Upper lobe of left lung (tissue), 4 donors: Measurements from ENCODE around the gene BPGM.

Experiments used
- EP300 ChIP-seq, 4 donors: sonication (generic); formaldehyde crosslinking; IDR thresholded peaks; one replicate each; pipeline ENCODE4 v1.5.1; 2017; ENCODE audit warnings: antibody characterized with exemption in 4 of 4, control low read depth in 2 of 4
- POLR2A ChIP-seq, 4 donors: fragments of 450-650 bp; IDR thresholded peaks; one replicate each; pipeline ENCODE4 v1.5.1; 2016 to 2017; ENCODE audit warnings: antibody characterized with exemption in 4 of 4, mild to moderate bottlenecking in 2 of 4
- POLR2AphosphoS5 ChIP-seq, 2 donors: sonication (generic); formaldehyde crosslinking; IDR thresholded peaks; one replicate each; pipeline ENCODE4 v1.5.1; 2017; ENCODE audit warnings: antibody characterized with exemption in 2 of 2
- TF ChIP-seq, protein P1 (sequence below), 6 experiments: fragments of 450-650 bp in 4 of 6; fragments of 200-600 bp in 2 of 6; sonication (generic) in 2 of 6; IDR thresholded peaks; one replicate each; pipeline ENCODE4 v1.5.1; 2016 to 2019; ENCODE audit warnings: antibody characterized with exemption in 6 of 6

GRCh38 chr7:134637934-134638719 is 8.5 kb upstream of the BPGM start:
- TF ChIP-seq, protein P1, sequence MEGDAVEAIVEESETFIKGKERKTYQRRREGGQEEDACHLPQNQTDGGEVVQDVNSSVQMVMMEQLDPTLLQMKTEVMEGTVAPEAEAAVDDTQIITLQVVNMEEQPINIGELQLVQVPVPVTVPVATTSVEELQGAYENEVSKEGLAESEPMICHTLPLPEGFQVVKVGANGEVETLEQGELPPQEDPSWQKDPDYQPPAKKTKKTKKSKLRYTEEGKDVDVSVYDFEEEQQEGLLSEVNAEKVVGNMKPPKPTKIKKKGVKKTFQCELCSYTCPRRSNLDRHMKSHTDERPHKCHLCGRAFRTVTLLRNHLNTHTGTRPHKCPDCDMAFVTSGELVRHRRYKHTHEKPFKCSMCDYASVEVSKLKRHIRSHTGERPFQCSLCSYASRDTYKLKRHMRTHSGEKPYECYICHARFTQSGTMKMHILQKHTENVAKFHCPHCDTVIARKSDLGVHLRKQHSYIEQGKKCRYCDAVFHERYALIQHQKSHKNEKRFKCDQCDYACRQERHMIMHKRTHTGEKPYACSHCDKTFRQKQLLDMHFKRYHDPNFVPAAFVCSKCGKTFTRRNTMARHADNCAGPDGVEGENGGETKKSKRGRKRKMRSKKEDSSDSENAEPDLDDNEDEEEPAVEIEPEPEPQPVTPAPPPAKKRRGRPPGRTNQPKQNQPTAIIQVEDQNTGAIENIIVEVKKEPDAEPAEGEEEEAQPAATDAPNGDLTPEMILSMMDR (IDR thresholded peaks at IDR 0.05) = no peak
- no peak for TF ChIP-seq POLR2AphosphoS5 (IDR thresholded peaks at IDR 0.05)
- TF ChIP-seq POLR2A (IDR thresholded peaks at IDR 0.05) = no peak
- peak in 1 of 4 donors; percentile 2 for TF ChIP-seq EP300 (IDR thresholded peaks at IDR 0.05)
